ENCODE data around the gene UGT3A2. TPM values are rescaled to one million over a fixed set of nuclear protein-coding genes. Genes with fewer than 3 reads are reported as not detected.

UGT3A2 gene
- total RNA-seq, 1 donor from 2014 or later = not detected

GRCh38 chr5:36096486-36096885 is 29.8 kb upstream of the UGT3A2 start:
- no peaks in the 10 kb centered on the region for H3K27me3 ChIP-seq
- DNase-seq (no peak), ATAC-seq (no peak)
- H3K36me3 ChIP-seq = no peaks in the 10 kb centered on the region
- intact Hi-C loops (cut with DNase I) = no loop called here
- H3K4me3 ChIP-seq = no peak overlapping the region
- H3K9me3 ChIP-seq = no peaks in the 10 kb centered on the region
- H3K4me1 ChIP-seq = no peaks in the 10 kb centered on the region
- no peak for TF ChIP-seq CTCF (IDR thresholded peaks at IDR 0.05)
- H3K27ac ChIP-seq = no peak overlapping the region

GRCh38 chr5:36089989-36090388 is 23.3 kb upstream of the UGT3A2 start:
- intact Hi-C loops (cut with DNase I) = no loop called here
- TF ChIP-seq CTCF (IDR thresholded peaks at IDR 0.05) = peak; percentile 14

GRCh38 chr5:36079200-36079781 is 12.6 kb upstream of the UGT3A2 start:
- peak; percentile 61 for TF ChIP-seq CTCF (IDR thresholded peaks at IDR 0.05)
- Histone ChIP-seq H3K27ac (no peak overlapping the region), H3K9me3 (no peaks in the 10 kb centered on the region), H3K4me3 (no peak overlapping the region), H3K36me3 (no peaks in the 10 kb centered on the region), H3K27me3 (no peaks in the 10 kb centered on the region), H3K4me1 (no peaks in the 10 kb centered on the region)
- no peak for DNase-seq
- intact Hi-C loops (cut with DNase I) = no loop called here
- peak; percentile 89 for ATAC-seq

More at GRCh38 chr5:36089989-36090388, 23.3 kb upstream of the UGT3A2 start:
- Histone ChIP-seq H3K27me3 (no peaks in the 10 kb centered on the region), H3K27ac (no peak overlapping the region), H3K36me3 (no peaks in the 10 kb centered on the region), H3K9me3 (no peaks in the 10 kb centered on the region), H3K4me1 (no peaks in the 10 kb centered on the region), H3K4me3 (no peak overlapping the region)
- peak; percentile 37 for ATAC-seq
- DNase-seq = no peak

GRCh38 chr5:36078430-36078829 is 11.7 kb upstream of the UGT3A2 start:
- TF ChIP-seq CTCF (IDR thresholded peaks at IDR 0.05) = no peak
- ATAC-seq = no peak
- DNase-seq = no peak

GRCh38 chr5:36073595-36074216 is 7.0 kb upstream of the UGT3A2 start:
- intact Hi-C loops (cut with DNase I) = no loop called here

More at GRCh38 chr5:36078430-36078829, 11.7 kb upstream of the UGT3A2 start:
- H3K36me3 ChIP-seq = no peaks in the 10 kb centered on the region
- H3K27me3 ChIP-seq = no peaks in the 10 kb centered on the region
- no peak overlapping the region for H3K4me3 ChIP-seq
- H3K27ac ChIP-seq = no peak overlapping the region
- H3K9me3 ChIP-seq = no peaks in the 10 kb centered on the region
- intact Hi-C loops (cut with DNase I) = no loop called here
- no peaks in the 10 kb centered on the region for H3K4me1 ChIP-seq

More at GRCh38 chr5:36073595-36074216, 7.0 kb upstream of the UGT3A2 start:
- ATAC-seq (no peak), DNase-seq (no peak)
- H3K27ac ChIP-seq = no peak overlapping the region
- no peak for TF ChIP-seq CTCF (IDR thresholded peaks at IDR 0.05)
- no peaks in the 10 kb centered on the region for H3K36me3 ChIP-seq
- H3K4me3 ChIP-seq = no peak overlapping the region
- H3K9me3 ChIP-seq = no peaks in the 10 kb centered on the region
- no peaks in the 10 kb centered on the region for H3K27me3 ChIP-seq
- no peaks in the 10 kb centered on the region for H3K4me1 ChIP-seq

All from upper lobe of right lung (tissue), 1 donor.